H1 (cell line): ENCODE results near the gene THOC5.

Experiments used
- CTBP2 ChIP-seq: IDR thresholded peaks from 2 replicates; pipeline ENCODE4 v1.7.0; 2011; ENCODE audit warnings: borderline replicate concordance, mild to moderate bottlenecking, moderate library complexity, mixed read lengths, low read length; ENCODE audit not compliant: insufficient read depth, insufficient read length
- EP300 ChIP-seq, 2 experiments: IDR thresholded peaks; 1 replicate in 1 of 2; 2 replicates in 1 of 2; pipeline ENCODE4 v1.6.1; 2011 to 2012; ENCODE audit warnings: low read depth in 2 of 2, low read length in 2 of 2, mild to moderate bottlenecking in 2 of 2, borderline replicate concordance in 1 of 2, inconsistent platforms in 1 of 2, moderate library complexity in 1 of 2
- POLR2AphosphoS5 ChIP-seq: IDR thresholded peaks from 2 replicates; pipeline ENCODE4 v1.6.1; 2011; ENCODE audit warnings: low read depth, low read length
- TF ChIP-seq, protein P1 (sequence below): IDR thresholded peaks from 2 replicates; pipeline ENCODE4 v1.6.1; 2012; ENCODE audit warnings: low read length, inconsistent platforms
- TF ChIP-seq, protein P2 (sequence below), 3 experiments: IDR thresholded peaks; 1 replicate in 2 of 3; 2 replicates in 1 of 3; pipeline versions ENCODE4 v1.5.1 to v1.6.1; 2011; ENCODE audit warnings: low read length in 3 of 3, mild to moderate bottlenecking in 3 of 3, inconsistent platforms in 2 of 3, low read depth in 1 of 3, moderate library complexity in 1 of 3; ENCODE audit not compliant: insufficient read depth in 1 of 3; ENCODE audit errors: control extremely low read depth in 1 of 3

DNA sequence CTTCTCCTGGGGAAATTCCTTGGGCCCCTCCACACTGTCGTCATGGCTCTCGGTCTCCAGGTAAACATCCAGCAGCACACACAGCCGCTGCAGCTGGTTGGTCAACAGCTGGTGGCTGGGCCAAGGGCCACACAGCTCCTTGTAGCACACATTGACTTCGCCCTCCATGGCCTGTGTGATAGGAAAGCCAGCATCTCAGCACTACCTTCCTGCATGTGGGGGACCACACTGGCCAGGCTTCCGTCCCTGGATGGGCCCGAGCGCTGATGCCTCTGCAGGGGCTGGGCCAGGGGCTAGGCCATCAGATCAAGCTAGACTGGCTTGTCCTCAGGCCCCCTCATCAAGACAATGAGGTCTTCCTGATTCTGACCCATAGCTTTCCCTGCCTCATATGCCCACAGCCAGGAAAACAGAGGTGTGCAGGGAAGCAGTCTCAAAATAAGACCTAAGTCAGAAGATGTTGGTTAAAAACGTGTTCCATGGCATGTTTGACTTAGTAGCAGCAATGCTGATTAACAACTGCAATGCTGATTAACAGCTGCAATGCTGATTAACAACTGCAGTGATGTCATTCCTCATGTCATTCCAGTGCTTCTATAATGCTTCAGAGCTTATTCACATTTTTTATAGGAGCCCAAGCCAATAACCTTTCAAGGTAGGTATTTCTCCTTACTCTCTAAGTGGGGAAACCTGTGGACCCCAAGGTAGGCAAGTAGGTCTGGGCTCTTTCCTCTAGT lies 42.3 kb downstream of the THOC5 start:
- no peak for TF ChIP-seq CTBP2
- TF ChIP-seq, protein P1, sequence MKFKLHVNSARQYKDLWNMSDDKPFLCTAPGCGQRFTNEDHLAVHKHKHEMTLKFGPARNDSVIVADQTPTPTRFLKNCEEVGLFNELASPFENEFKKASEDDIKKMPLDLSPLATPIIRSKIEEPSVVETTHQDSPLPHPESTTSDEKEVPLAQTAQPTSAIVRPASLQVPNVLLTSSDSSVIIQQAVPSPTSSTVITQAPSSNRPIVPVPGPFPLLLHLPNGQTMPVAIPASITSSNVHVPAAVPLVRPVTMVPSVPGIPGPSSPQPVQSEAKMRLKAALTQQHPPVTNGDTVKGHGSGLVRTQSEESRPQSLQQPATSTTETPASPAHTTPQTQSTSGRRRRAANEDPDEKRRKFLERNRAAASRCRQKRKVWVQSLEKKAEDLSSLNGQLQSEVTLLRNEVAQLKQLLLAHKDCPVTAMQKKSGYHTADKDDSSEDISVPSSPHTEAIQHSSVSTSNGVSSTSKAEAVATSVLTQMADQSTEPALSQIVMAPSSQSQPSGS: no peak
- TF ChIP-seq EP300 (IDR thresholded peaks at IDR 0.05; ENCODE audit: borderline replicate concordance in 1 of 2, low read depth in 2 of 2, low read length in 2 of 2): no peak
- TF ChIP-seq POLR2AphosphoS5: no peak
- TF ChIP-seq, protein P2, sequence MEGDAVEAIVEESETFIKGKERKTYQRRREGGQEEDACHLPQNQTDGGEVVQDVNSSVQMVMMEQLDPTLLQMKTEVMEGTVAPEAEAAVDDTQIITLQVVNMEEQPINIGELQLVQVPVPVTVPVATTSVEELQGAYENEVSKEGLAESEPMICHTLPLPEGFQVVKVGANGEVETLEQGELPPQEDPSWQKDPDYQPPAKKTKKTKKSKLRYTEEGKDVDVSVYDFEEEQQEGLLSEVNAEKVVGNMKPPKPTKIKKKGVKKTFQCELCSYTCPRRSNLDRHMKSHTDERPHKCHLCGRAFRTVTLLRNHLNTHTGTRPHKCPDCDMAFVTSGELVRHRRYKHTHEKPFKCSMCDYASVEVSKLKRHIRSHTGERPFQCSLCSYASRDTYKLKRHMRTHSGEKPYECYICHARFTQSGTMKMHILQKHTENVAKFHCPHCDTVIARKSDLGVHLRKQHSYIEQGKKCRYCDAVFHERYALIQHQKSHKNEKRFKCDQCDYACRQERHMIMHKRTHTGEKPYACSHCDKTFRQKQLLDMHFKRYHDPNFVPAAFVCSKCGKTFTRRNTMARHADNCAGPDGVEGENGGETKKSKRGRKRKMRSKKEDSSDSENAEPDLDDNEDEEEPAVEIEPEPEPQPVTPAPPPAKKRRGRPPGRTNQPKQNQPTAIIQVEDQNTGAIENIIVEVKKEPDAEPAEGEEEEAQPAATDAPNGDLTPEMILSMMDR (IDR thresholded peaks at IDR 0.05; ENCODE audit: control extremely low read depth in 1 of 3, insufficient read depth in 1 of 3, low read depth in 1 of 3, low read length in 3 of 3): no peak
